ENCODE data around the gene GRK6.

DNA sequence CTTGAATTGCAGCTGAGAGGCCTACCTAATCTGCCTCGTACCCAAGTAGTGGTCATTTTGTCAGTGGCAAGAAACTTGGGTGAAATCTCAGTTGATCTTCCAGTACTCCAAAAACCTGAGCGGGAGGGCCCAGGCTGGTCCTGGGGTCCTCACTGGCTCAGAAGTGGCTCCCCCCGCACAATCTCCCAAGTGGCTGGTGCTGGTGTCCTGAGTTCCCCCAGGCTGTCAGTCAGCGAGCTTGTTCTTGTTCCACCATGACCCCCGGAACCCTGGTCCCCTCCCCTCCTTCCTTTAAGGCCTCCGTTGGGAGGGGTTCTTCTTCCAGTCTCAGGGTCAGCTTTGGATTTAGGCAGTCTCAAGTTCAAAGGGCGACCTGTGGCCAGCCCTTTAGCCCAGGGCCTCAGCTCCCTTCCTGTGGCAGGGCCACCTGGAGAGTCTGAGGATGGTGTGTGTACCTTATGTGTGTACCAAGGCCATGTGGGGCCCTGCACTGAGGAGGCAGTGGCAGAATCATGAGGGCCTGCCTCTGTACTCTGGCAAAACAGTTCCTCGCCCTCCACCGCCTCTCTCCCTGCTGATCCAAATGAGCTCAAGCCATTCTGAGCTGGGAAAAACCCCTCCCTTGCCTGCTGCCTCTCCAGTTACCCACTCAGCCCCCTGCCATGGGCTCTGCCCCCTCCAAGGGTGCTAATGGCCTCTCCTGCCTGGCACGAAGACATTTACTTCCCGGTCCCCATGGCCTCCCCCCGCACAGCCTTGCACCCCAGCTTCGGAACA lies 51.4 kb downstream of the GRK6 start:
- TF ChIP-seq CTCF (IDR thresholded peaks at IDR 0.05) (no peak), POLR2AphosphoS5 (IDR thresholded peaks at IDR 0.05) (no peak)

All from breast epithelium (tissue), 3 donors.